HG03457 (cell line): ENCODE results near the gene CLEC4M.
"Not testable (repeated sequence)": the region's sequence is repeated elsewhere in the genome, so short reads cannot be mapped to it uniquely, and the experiment has no call there.

Source experiments
- ATAC-seq: cut with Tn5 transposase; IDR thresholded peaks from one replicate; pipeline ENCODE4 v1.9.1; 2021; ENCODE audit warnings: moderate number of reproducible peaks; ENCODE audit not compliant: unreplicated experiment

The CLEC4M gene

GRCh38 chr19:7806234-7806633, 43.2 kb downstream of the CLEC4M start:
- no peak for ATAC-seq

DNA sequence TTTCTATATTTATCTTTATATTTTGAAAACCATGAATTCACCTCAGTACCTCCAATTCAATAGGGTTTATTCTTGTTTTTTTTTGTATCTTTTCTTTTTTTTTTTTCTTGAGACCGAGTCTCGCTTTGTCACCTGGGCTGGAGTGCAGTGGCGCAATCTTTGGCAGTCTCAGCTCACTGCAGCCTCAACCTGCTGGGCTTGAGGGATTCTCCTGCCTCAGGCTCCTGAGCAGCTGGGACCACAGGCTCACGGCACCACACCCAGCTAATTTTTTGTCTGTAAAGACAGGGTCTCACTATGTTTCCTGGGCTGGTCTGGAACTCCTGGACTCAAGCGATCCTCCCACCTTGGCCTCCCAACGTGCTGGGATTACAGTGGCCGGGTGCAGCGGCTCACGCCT, 43.8 kb downstream of the CLEC4M start:
- ATAC-seq, result no peak

- no peak for ATAC-seq
Observed at GRCh38 chr19:7808108-7808507, 45.1 kb downstream of the CLEC4M start.

DNA sequence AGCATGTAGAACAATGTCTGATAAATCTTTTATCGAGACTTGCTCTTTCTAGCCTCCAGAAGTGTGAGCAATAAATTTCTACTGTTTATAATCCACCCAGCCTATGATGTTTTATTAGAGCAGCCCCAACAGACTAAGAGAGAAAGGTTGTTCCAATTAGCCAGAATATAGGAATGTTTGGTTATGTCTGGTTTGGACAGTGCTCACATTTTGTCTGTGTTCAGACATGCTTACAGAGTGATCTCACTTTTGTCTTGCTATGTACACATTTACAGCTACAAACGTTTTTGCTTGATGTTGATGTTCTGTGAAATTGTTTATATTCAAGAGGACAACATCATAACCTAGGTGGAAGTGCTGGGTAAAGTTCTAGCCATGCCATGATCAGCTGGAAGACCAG, 48.9 kb downstream of the CLEC4M start:
- ATAC-seq, result no peak

DNA sequence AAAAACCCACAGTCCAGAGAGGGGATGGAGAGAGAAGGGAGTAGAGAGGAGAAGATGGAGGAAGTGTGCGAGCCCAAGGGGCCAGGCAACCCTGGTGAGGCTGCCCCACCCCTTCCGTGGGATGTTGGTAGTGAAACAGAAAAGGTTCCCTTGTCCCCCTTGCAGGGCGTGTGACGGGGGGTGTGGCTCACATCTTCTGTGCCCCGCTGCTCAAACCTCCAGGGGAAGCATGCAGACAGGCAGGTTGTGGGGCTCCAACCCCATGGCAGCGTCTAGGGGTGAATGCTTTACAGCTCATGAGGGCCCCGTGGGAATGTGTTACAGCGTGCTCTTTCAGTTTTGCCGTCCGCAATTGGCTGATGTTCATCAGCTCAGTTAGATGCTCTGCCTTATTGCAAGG, 52.3 kb downstream of the CLEC4M start:
- no peak for ATAC-seq

DNA sequence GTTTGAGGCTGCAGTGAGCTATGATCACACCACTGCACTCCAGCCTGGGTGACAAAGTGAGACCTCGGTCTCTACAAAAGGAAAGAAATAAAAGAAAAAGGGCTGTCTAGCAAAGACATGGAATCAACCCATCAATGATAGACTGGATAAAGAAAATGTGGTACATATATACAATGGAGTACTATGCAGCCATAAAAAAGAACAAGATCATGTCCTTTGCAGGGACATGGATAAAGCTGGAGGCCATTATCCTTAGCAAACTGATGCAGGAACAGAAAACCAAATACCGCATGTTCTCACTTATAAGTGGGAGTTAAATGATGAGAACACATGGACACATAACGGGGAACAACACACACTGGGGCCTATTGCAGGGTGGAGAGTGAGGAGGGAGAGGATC, 53.0 kb downstream of the CLEC4M start:
- not testable (repeated sequence) for ATAC-seq

GRCh38 chr19:7817801-7818200, 54.8 kb downstream of the CLEC4M start:
- no peak for ATAC-seq

DNA sequence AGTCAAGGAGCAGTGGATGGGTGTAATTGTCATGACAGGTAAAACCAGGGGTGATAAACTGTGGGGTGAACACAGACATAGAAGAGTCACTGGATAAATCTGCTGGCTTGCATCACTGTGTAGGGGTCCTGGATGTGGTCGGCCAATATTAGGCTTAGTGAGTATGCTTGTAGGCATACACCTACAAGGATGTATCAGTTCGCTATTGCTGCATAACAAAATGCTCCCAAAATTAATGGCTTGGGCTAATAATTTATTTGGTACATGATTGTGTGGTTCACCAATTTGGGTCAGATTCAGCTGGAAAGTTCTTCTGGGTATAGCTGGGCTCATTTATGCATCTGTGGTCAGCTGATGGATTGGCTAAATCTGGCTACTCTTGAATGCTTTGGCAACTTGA, 55.8 kb downstream of the CLEC4M start:
- ATAC-seq, result no peak
